Osteoblast (primary cell): ENCODE results near the gene TRIM71. TPM values are rescaled to one million over a fixed set of nuclear protein-coding genes. Genes with fewer than 3 reads are reported as not detected.
A peak's percentile ranks its signal among the peaks of the same experiment; 100 is the strongest.
"Not testable (repeated sequence)": the region's sequence is repeated elsewhere in the genome, so short reads cannot be mapped to it uniquely, and the experiment has no call there.

Source experiments
- DNase-seq: peaks from one replicate; pipeline ENCODE4 v3.0.0; 2011; ENCODE audit warnings: low spot score, mixed read lengths; ENCODE audit not compliant: insufficient read length; ENCODE audit errors: missing footprints
- H2AFZ ChIP-seq: 2 replicates; pipeline ENCODE4 v1.6.0; 2011; ENCODE audit warnings: mild to moderate bottlenecking, low read length
- H3K27ac ChIP-seq: 2 replicates; pipeline ENCODE4 v1.5.1; 2011; ENCODE audit warnings: mild to moderate bottlenecking, low read depth, low read length, moderate library complexity
- H3K27me3 ChIP-seq: 2 replicates; pipeline ENCODE4 v1.6.0; 2012; ENCODE audit warnings: mild to moderate bottlenecking, control low read depth, inconsistent platforms, low read length, moderate library complexity; ENCODE audit not compliant: insufficient read depth
- H3K36me3 ChIP-seq: 2 replicates; pipeline ENCODE4 v1.5.1; 2011; ENCODE audit warnings: mild to moderate bottlenecking, low read length, control low read depth, moderate library complexity; ENCODE audit not compliant: insufficient read depth
- H3K4me1 ChIP-seq: 2 replicates; pipeline ENCODE4 v1.5.1; 2011; ENCODE audit warnings: mild to moderate bottlenecking, low read length, control low read depth, moderate library complexity; ENCODE audit not compliant: insufficient read depth
- H3K4me2 ChIP-seq: 2 replicates; pipeline ENCODE4 v1.6.0; 2011; ENCODE audit warnings: mild to moderate bottlenecking, low read length; ENCODE audit not compliant: insufficient read depth
- H3K4me3 ChIP-seq: fragments of 200-600 bp; sonication (generic); 3 replicates; pipeline ENCODE4 v1.5.1; 2012; ENCODE audit warnings: mild to moderate bottlenecking, low read length, inconsistent platforms; ENCODE audit not compliant: insufficient read depth
- H3K79me2 ChIP-seq: 2 replicates; pipeline ENCODE4 v1.6.0; 2012; ENCODE audit warnings: mild to moderate bottlenecking, low read length, control low read depth, inconsistent platforms; ENCODE audit not compliant: insufficient read depth
- H3K9me3 ChIP-seq: 2 replicates; pipeline ENCODE4 v1.5.1; 2011; ENCODE audit warnings: low read depth, low read length, control low read depth
- H4K20me1 ChIP-seq: 2 replicates; pipeline ENCODE4 v1.6.0; 2012; ENCODE audit warnings: mild to moderate bottlenecking, low read length, control low read depth; ENCODE audit not compliant: insufficient read depth
- total RNA-seq: library from RNA; depleted of rRNA; stranded (reverse); fragments of >200 nt; gene quantifications from 2 replicates; pipeline ENCODE4 v1.2.3, GENCODE V29; 2012
- TF ChIP-seq, protein P1 (sequence below): IDR thresholded peaks from 2 replicates; pipeline ENCODE4 v1.5.1; 2011; ENCODE audit warnings: mild to moderate bottlenecking, low read depth, low read length, moderate library complexity; ENCODE audit errors: extremely low read depth

The TRIM71 gene
- total RNA-seq, 1 donor = not detected

DNA sequence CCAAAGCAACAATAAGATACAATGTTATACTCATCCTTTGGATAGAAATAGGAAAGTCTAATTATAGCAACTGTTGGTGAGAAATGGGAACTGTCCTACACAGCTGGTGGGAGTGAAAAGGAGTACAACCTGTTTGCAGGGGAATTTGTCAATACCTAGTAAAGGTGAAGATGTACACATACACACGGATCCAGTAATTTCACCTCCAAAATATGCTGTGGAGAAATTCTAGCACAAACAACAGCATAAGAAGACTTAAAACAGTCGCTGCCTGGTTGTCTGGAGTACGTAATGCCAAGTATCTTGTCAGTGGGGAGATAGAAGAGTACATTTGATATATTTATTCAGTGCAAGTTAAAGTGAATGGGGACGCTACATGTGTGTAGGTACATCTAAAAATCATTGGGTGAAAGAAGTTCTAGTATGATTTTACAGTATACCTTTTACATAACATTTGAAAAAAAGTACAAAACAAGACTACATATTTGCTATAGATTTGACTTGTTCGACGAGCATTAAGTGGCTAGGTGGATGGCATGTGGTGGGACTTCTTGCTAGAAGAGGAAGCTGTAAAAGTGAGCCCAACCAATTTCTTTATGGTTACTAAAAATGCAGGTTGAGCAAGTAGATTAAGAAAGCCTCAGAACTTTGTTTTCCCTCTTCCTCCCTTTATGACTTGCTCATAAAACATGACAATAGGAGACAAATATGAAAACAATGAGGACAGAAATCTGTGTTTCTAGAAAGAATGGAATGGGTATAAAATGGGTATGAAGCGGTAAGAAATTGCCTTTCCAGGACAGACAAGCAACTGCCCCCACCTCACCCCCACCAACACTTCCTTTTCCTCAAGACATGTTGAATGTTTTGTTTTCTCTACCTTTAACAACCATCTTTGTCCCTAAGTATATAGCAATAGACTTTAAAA is 83.5 kb downstream of the TRIM71 start:
- H3K4me3 ChIP-seq = no peak overlapping the region
- no peaks in the 10 kb centered on the region for H3K36me3 ChIP-seq
- no peak overlapping the region for H3K4me2 ChIP-seq
- H3K27me3 ChIP-seq = peaks cover 40% of the 10 kb centered on the region
- no peak for DNase-seq
- no peak overlapping the region for H2AFZ ChIP-seq
- no peaks in the 10 kb centered on the region for H3K9me3 ChIP-seq
- no peaks in the 10 kb centered on the region for H3K4me1 ChIP-seq
- H3K79me2 ChIP-seq = no peaks in the 10 kb centered on the region
- H3K27ac ChIP-seq = no peak overlapping the region
- no peaks in the 10 kb centered on the region for H4K20me1 ChIP-seq
- TF ChIP-seq, protein P1, sequence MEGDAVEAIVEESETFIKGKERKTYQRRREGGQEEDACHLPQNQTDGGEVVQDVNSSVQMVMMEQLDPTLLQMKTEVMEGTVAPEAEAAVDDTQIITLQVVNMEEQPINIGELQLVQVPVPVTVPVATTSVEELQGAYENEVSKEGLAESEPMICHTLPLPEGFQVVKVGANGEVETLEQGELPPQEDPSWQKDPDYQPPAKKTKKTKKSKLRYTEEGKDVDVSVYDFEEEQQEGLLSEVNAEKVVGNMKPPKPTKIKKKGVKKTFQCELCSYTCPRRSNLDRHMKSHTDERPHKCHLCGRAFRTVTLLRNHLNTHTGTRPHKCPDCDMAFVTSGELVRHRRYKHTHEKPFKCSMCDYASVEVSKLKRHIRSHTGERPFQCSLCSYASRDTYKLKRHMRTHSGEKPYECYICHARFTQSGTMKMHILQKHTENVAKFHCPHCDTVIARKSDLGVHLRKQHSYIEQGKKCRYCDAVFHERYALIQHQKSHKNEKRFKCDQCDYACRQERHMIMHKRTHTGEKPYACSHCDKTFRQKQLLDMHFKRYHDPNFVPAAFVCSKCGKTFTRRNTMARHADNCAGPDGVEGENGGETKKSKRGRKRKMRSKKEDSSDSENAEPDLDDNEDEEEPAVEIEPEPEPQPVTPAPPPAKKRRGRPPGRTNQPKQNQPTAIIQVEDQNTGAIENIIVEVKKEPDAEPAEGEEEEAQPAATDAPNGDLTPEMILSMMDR = no peak

DNA sequence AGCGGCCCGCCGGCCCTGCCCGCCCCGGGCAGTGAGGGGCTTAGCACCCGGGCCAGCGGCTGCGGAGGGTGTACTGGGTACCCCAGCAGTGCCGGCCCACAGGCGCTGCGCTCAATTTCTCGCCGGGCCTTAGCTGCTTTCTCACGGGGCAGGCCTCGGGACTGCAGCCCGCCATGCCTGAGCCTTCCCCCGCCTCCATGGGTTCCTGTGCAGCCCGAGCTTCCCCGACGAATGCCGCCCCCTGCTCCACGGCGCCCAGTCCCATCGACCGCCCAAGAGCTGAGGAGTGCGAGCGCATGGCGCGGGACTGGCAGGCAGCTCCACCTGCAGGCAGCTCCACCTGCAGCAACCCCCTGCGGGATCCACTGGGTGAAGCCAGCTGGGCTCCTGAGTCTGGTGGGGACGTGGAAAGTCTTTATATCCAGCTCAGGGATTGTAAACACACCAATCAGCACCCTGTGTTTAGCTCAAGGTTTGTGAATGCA is 85.1 kb downstream of the TRIM71 start:
- H2AFZ ChIP-seq, H3K9me3 ChIP-seq, H4K20me1 ChIP-seq, H3K36me3 ChIP-seq, H3K4me3 ChIP-seq, H3K79me2 ChIP-seq, H3K4me1 ChIP-seq, H3K27ac ChIP-seq, DNase-seq: not testable (repeated sequence)
- peak overlapping the region; percentile 23 for H3K4me2 ChIP-seq
- H3K27me3 ChIP-seq = peaks cover 31% of the 10 kb centered on the region

DNA sequence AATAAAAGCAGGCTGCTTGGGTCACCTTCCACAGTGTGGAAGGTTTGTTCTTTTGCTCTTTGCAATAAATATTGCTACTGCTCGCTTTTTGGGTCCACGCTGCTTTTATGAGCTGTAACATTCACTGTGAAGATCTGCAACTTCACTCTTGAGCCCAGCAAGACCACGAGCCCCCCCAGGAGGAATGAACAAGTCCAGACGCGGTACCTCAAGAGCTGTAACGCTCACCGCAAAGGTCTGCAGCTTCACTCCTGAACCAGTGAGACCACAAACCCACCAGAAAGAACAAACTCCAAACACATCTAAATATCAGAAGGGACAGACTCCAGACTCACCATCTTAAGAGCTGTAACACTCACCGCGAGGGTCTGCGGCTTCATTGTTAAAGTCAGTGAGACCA is 86.2 kb downstream of the TRIM71 start:
- H3K9me3 ChIP-seq = no peaks in the 10 kb centered on the region
- no peaks in the 10 kb centered on the region for H3K4me1 ChIP-seq
- no peaks in the 10 kb centered on the region for H3K79me2 ChIP-seq
- no peak for DNase-seq
- no peak overlapping the region for H2AFZ ChIP-seq
- H4K20me1 ChIP-seq = no peaks in the 10 kb centered on the region
- H3K4me2 ChIP-seq = no peak overlapping the region
- no peaks in the 10 kb centered on the region for H3K36me3 ChIP-seq
- H3K4me3 ChIP-seq = no peak overlapping the region
- peaks cover 22% of the 10 kb centered on the region for H3K27me3 ChIP-seq
- no peak overlapping the region for H3K27ac ChIP-seq
- TF ChIP-seq, protein P1 = no peak

DNA sequence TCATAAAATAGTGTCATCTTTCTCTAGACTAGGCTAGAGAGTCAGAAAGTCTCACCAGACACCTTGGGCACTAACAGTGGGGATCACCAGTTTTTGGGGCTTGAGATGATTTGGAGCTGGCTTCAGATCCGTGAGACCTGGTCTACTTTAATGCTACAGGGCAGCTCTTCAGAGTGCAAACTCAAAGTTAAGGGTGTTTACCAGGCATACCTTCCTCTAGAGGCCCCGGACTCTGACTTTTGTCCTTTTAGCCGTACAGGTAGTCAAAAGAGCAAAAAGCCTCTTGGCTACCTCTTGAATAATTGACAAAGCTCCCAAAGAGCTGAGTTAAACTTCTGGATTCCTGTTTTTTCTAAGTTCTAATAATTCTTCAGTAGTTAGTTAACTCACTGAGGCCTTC is 92.2 kb downstream of the TRIM71 start:
- Histone ChIP-seq H3K27ac (no peak overlapping the region), H3K4me2 (no peak overlapping the region), H3K4me3 (no peak overlapping the region), H2AFZ (no peak overlapping the region), H3K36me3 (no peaks in the 10 kb centered on the region), H3K4me1 (peaks cover 8% of the 10 kb centered on the region), H4K20me1 (no peaks in the 10 kb centered on the region), H3K9me3 (no peaks in the 10 kb centered on the region), H3K79me2 (no peaks in the 10 kb centered on the region), H3K27me3 (no peaks in the 10 kb centered on the region)
- no peak for DNase-seq
- TF ChIP-seq, protein P1 = no peak
